GM19035 (cell line): ENCODE data around the gene RTKN2.
A peak's percentile ranks its signal among the peaks of the same experiment; 100 is the strongest.

Source experiments
- ATAC-seq: cut with Tn5 transposase; IDR thresholded peaks from one replicate; pipeline ENCODE4 v1.9.1; 2021; ENCODE audit not compliant: unreplicated experiment

RTKN2 gene

DNA sequence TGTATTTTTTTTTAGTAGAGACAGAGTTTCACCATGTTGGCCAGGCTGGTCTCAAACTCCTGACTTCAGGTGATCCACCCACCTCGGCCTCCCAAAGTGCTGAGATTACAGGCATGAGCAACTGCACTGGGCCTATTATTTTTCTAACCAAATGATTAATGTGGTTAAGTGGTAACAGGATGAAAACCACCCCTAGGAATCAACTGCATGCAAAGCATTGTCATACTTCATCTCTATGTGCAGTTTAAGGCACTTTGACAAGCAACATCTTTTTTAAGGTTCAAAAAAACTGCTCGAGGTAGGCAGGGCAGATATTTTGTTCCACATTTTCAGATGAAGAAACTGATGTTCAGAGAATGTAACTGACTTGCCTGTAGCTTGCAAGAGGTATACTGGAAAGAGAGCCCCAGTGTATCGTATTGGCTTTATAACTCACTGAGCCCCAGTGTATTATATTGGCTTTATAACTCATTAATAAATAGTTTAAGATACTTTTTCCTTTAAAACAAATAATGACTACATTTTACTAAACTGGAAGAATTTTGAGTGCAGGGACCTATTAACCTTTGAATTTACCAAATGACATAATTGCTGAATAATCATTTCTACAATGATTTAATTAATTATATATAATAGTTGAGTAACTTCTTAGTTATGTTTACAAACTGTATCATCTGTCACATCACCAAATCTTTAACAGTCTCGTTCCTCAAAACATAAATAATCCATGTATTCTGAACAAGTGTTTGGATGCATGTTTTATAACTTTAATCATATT is 38.1 kb downstream of the RTKN2 start:
- ATAC-seq: no peak

DNA sequence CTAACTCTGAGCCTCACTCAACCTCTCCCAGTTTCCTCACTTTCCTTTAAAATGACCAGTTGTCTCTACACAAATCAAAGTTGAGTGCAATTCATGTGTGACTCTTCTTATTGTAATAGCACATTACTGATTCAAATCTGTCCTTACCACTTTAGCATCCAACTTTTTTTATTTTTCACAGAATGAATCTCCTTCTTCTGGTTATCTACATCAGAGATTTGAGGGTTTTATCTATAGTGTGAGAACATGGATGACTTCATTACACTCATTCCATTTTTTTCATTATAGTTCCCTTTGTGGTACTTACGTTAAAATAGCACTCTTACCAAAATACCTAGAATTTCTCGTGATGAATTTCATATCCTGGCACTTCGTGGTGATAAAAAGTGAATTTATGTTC is 43.3 kb downstream of the RTKN2 start:
- ATAC-seq: no peak

DNA sequence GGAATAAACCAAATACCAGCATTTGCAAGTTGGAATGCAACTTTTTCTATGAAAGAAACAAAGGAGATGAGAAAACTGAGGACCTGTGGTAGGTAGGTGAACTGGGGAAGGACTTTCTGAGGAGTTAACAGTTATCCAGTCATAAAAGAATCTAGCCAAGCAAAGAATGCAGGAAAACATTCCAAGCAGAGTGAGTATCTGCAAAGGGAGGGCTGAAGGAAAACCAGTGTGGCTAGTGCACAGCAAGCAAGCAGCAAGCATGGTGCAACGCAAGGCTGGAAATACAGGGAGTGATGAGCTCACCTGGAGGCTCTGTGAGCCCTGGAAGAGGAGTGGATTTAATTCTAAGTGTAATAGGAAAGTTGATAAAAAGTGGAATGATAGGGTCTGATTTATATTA is 44.0 kb downstream of the RTKN2 start:
- ATAC-seq: no peak

DNA sequence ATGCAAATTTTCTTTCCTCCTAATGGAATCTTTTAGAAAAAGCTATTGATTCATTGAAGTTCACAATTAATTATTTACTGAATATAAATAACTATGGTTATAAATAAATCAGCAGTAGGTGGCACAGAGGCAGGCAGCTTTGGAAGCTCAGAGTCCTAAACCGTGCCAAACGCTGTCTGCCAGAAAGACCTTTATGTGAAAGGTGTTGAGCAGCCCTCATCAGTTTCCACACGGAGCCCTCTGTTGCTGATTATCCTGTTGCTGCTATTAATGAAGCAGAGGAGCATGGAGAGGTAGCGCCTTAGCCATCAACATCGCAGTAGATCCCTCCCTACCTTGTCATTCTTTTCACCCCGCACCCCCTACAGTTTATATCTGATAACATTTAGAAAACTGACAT is 51.0 kb downstream of the RTKN2 start:
- ATAC-seq: no peak

DNA sequence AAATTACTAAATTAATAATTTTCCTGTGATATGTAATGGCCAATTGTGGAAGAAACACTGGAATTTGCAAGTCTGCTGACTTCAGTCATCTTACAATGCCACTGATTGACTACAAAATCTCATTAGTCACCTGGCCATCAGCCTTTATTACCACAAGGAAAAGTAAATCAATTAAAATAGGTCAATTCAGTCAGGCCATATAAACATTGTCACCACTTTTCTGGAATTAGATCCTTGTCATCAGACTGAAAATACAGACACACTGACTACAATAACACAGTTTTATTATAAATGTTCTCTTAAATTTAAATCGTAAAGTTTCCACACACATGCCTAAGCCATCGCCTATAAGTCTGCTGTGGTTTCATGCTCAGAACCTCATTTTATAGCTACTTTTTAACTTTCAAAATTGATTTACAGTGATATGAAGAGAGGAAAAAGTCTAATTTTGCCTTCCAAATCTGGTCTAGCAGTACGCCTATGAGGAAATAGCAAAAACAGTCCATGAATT is 54.2 kb downstream of the RTKN2 start:
- ATAC-seq: no peak

DNA sequence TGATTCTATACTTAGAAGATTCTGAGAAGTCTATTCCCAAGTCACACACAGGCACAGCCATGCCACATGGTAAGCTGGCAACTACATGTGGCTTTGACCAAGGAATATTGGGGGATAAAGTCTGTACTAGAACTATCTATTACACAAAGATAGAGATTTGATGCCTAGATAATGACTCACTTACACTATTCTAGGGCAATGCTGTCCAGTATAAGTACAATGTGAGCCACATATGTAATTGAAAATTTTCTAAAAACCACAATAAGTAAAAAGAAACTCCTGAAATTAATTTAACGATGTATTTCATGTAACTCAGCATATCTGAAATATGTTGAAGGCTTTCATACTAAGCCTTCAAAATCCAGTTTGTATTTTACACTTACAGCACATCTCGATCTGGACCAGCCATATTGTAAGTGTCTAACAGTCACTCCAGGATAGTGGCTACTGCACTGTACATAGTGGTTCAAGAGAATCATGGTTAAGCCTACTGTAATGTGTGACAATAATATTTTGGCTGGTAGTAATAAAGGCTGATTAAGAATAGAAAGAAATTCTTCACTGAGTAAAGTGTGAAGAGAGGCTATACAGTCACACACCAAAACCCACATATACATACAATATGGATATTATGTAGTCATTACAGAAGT is 62.8 kb downstream of the RTKN2 start:
- no peak for ATAC-seq

DNA sequence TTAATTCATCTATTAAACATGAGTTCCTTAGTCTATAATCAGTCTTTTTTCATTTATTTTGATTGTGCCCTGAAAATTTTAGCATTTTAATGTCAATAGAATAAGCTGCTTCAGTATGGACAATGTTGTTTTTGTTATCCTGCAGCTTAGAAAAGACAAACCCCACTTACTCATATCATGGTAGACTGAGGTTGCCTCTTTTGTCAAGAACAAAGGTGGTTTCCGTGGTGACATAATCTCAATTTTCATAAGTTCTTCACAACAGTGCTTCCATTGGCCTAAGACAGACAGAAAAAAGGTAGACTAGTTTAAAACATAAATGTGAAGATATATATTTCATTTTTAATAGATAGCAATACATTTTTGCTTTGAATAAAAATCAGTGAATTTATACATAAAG is 69.1 kb downstream of the RTKN2 start:
- no peak for ATAC-seq

DNA sequence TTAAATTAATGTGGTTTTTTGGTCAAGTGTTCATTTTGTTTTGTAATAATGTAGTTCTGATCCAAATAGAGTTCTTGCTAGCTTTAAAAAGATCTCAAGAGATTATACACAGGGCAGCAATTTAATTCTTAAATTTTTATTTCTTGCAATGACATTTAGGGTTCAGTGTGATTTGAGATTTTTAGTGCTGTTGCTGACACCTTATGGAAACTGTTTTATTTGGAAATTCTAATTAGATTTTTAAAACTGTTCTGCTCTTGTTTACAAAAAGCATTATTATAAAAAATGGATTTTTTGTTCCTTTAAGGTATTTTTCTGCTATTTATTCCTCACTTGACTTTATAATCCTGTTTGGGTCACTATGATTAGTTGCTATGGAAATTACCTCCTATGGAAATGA is 72.1 kb downstream of the RTKN2 start:
- ATAC-seq: no peak

DNA sequence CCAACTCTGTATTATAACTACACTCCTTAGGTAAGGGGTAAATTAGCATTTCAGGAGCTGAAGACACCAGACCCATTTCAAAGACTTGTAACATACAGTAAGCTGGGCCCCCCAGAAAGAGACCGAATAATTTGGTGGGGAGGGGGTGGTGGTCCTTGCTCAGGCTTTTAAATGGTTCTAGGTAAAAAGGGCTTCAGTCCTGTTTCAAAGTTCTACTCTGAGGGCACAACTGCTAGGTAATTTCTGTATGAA is 73.0 kb downstream of the RTKN2 start:
- no peak for ATAC-seq

DNA sequence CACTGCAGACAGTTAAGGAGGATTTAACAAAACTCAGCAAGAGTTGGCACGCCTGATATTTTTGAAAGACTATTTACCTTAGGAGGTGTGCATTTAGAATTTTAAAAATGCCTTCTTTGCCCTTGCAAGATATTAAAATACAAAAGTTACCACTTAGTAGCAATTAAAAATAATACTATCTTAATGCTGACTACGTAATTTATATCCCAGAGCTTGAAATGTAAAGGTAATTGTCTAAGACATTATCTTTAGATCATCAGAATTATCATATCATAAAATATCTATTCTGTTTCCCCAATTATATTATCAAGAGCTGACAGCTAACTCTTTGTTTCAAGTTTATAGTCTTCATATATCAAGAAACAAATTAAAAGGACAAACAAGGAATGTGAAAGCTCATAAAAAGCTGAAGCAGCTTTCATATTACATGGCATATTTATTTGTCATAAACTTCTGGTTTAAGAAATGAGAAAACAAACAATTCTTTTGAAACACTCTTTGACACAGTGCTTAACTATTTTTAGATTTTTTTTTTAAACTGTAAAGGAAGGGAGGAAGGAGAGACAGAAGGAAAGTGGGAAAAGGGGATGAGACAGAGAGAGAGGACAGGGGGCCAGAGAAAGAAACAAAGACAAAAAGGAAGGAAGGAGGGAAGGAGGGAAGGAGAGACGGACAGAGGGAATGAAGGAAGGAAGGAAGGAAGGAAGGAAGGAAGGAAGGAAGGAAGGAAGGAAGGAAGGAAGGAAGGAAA is 73.5 kb downstream of the RTKN2 start:
- ATAC-seq: no peak

DNA sequence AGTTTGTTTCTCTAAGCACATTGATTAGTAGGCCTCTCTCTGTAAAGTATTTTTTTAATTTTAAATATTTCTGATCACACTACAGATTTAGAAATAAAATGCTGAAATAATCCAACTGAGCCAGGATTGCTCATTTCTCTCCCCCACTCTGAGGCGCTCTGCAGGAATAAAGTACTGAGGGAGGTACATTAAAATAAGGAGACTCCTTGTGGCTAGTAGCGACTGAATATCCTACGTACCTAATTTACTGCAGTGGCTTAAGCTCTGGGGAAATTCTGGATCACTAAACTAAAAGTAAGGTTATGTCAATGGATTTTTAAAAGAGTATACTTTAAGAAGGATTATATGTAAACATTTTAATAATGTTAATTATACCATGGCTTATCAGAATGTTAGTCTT is 75.2 kb downstream of the RTKN2 start:
- no peak for ATAC-seq

DNA sequence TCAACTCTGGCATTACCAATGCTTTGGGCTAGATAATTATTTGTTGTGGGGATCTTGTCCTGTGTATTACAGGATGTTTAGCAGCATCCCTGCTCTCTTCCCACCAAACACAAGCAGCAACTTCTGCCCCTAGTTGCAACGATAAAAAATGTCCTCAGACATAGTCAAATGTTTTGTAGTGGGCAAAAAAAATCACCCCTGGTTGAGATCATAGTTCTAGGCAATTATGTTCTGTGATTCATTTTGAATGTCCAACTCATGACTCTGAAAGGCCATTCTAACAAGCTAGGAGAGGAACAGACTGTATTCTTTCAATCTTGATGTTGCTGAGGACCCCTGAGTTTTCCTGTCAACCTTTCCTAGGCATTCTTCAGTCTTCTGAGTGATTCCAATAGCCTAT is 79.5 kb downstream of the RTKN2 start:
- no peak for ATAC-seq

DNA sequence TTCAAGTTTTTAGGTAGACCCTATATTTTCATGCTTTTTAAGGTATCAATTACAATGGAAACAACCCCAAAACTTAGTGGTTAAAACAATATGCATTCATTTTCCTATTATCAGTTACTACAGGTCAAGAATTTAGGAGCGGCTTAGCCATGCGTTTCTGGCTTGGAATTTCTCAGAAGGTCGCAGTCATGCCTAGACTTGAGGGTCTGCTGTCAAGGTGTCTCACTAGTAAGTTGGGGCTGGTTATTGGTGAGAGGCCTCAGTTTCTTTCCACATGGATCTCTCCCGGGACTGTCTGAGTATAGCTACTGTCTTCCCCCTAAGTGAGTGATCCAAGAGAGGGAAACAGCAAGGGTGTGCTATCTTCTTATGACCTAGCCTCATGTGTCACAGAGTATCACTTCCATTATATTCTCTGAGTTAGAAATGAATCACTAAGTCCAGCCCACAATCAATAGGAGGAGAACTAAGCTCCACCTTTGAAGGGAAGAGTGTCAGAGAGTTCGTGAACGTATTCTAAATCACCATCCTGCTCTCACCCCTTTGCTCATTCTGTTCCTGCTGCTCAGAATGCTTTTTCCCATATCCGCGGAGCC is 80.5 kb downstream of the RTKN2 start:
- no peak for ATAC-seq

DNA sequence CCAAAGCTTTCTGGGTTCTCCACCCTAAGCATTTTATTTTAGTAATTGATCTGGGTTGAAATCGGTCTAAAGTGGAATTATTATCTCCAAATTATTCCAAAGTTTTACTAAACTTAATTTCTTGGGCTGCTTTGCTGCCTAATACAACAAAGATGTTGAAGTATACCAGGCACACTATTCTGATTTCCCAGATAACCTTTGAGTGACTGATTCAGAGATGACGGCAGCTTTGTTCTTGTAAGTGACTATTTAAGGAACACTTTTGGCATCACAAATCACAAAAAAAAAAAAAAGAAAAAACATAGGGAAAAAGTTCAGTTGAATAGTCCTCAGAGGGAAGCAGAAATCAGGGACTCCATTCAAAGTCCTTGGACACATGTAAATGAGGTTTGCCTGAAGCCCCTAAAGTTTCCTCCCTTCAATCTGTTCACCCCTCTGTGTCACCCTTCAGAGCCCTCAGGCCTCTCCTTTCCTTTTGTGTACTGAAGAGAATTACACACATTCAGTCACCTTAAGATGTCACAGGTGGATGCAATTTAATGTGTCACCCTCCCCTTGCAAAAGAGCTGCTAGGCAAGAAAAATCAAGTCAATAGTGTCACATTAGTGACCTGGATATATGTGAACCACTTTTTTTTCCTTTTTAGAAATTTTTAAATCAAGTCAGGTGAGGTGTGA is 81.5 kb downstream of the RTKN2 start:
- ATAC-seq: no peak

DNA sequence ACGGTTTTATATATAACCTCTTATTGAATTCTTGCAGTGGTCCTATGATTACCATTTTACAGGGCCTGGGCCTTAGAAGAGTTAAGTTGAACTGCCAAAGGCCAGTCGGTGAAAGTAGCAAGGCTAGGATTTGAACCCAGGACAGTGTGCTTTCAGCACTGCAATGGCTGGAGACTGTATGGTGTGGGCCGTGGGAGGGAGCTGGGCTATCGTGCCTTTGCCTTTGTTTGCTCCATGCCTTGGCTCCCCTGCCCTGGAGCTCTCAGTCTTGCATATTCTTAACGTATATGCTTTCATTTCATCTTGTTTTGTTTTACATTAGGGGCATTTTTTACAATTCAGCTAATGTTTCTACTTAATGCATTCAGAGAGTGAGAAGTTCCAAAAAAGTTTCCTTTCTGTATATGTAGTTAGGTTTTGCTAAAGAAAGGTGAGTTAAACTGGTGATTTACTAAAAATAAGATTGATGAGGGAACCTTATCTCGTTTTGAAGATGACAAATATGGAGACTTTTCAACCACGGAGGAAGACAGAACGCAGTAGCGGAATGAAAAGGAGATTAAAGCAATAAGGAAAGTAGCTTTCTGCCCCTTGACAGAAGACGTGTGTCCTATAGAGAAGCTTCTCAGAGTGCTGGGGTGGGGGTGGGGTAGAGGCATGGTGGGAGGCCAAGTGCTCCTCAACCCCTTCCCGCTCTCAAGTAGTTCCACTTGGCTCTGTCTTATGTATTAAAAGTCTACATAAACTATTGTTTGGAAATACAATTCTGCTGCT is 82.5 kb downstream of the RTKN2 start:
- ATAC-seq: no peak

DNA sequence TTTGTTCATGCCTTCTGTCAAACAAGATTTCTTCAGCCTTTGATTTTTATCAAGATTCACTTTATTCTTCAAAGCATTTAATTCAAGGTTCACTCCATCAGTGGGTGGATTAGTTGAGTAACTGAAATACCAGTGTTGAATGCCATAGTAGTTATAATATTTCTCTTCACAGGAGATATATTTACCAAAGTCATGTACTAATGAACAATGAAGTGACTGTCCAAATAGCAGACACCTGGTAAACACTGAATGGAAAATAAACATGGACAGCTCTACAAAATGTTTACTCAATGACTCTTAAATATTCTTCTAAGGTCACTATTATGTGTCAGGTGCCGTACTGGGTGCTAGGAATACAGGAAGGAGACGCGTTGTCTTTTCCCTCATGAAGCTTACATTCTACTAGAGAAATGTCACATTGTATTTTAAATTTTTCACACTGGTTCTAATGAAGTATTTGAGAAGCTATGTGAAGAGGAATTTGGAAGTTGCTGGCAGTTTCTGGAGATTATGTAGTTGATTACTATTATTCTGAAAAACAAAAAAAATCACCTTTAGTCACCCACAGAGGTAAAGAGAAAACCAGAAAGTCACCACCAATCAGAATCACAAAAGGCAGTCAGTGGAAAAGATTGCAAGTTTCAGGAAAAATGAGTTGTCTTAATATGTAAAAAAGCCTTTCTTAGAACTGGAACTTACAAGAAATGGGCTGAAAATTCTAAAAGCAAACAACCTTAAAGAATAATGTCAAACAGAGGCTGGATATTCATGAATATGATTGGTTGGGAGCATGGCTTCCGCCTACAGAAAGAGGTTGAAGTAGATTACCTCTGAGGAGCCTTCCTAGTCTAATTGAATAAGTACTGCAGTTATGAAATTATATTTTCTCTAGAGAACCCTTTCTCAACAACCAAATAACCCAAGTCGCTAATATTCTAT is 84.5 kb downstream of the RTKN2 start:
- no peak for ATAC-seq

DNA sequence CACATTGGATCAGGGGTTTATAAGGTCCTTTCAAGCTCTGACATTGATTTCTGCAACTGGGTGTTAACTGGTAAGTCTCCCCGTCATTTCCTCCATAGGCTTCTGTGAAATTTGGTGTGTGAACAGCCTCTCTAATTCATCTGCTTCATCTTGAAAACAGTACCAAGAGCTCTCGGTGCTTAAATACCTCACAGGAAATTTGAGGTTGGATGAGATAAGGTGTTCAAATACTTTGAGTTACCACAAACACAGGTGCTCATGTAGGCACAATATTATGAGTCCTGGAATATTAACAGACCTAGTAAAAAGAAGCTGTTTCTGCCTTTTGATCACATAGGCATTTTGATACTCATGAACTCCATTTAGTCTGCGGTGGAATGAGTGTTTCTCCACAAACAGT is 85.2 kb downstream of the RTKN2 start:
- peak; percentile 80 for ATAC-seq

DNA sequence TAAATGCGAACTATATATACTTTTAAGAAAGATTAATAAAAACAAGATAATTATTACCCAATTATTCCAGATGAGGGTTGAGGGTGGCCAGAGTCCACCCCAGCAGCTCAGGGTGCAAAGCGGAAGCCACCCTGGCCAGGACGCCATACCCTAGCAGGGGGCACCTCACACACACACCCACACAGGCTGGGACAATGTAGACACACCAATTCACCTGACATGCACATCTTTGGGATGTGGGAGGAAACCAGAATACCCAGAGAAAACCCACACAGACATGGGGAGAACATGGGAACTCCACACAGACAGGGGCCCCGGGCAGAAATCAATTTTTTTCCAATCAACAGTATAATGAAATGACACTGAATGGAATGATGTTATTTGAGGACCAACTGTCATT is 86.0 kb downstream of the RTKN2 start:
- ATAC-seq: no peak

DNA sequence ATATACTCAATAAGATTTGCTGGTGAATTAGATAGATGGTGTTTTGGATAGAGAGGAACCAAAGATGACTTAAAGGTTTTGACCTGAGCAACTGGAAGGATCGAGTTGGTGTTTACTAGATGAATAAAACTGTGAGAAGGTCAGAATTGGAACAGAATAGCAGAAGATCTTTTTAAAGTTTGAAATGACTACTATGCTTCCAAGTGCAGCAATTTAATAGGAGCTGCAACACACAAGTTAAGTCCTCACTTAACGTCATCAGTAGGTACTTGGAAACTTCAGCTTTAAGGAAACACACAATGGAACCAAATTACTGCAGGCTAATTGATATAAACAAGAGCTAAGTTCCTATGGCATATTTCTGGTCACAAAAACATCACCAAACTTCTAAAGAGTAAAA is 86.5 kb downstream of the RTKN2 start:
- ATAC-seq: no peak
